SH-SY5Y (cell line): ENCODE data around the gene F11.

Experiments used
- GATA2 ChIP-seq: IDR thresholded peaks from 2 replicates; pipeline ENCODE4 v1.6.1; 2011; ENCODE audit warnings: mild to moderate bottlenecking, low read depth, low read length
- GATA3 ChIP-seq: IDR thresholded peaks from 2 replicates; pipeline ENCODE4 v1.6.1; 2011; ENCODE audit warnings: low read depth, mild to moderate bottlenecking, low read length, moderate library complexity

DNA sequence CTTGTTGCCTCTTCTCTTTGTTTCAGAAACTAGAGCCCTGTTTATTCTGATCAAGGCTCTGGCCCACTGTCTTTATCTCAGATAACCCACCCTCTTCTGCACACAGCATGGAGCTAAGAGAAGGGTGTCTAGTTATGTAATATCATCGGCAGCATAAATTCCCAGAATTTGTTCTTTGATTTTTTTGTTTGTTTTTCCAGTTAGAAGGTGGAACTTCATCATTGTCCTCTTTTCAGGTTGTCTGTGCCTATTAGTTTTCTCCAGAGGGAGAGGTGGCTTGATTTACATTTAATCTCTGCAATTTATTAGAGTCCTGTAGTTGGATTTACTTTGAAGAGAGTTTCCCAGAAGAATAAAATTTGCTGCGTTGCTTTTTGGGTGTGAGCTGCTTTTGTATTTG lies 15.2 kb upstream of the F11 start:
- TF ChIP-seq GATA2 (no peak), GATA3 (no peak)
